ENCODE data around the gene ENO3. TPM values are rescaled to one million over a fixed set of nuclear protein-coding genes. Genes with fewer than 3 reads are reported as not detected.

ENO3 gene
- total and polyA plus RNA-seq, 10 of the 15 experiments (the other 5 are each of a cell fraction or from before 2014, with no cell fraction given) = 6.8 to 28.4 (median 17.0) TPM

DNA sequence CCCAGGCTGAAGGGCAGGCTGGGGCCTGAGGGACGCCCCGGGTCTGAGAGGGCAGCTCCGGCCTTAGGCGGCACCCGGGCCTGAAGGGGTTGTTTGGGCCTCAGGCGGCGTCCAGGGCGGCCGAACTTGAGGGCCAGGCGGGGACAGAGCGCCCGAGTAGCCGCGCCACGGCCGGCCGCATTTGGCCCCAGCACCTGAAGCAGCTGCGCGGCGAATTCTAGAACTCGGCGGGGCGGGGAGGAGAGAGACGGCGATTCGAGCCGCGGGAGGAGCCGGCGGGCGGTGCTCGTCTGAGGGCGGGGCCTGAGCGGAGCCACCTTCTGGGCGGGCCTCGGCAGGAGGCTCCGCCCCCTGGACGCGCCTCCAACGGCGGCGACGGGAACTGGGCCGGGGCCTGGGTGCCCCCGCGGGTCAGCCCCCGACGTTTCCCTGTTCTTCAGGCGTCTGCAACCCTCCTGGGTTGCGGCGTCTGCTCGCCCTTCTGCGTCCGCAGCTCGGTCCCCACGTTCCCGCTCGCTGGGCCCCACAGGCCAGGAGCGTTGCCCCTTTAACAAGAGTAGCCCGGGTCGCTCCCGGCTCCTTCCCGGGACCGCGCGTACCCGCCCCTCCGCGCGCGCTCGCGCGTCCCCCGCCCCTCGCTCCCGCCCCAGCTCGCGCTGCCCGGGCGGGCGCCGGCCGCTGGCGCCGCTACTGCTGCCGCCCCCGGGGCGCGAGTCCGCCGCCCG, 46.5 kb downstream of the ENO3 start, which contains the start of the genes INCA1 and KIF1C (continued):
- TF ChIP-seq, protein P1, sequence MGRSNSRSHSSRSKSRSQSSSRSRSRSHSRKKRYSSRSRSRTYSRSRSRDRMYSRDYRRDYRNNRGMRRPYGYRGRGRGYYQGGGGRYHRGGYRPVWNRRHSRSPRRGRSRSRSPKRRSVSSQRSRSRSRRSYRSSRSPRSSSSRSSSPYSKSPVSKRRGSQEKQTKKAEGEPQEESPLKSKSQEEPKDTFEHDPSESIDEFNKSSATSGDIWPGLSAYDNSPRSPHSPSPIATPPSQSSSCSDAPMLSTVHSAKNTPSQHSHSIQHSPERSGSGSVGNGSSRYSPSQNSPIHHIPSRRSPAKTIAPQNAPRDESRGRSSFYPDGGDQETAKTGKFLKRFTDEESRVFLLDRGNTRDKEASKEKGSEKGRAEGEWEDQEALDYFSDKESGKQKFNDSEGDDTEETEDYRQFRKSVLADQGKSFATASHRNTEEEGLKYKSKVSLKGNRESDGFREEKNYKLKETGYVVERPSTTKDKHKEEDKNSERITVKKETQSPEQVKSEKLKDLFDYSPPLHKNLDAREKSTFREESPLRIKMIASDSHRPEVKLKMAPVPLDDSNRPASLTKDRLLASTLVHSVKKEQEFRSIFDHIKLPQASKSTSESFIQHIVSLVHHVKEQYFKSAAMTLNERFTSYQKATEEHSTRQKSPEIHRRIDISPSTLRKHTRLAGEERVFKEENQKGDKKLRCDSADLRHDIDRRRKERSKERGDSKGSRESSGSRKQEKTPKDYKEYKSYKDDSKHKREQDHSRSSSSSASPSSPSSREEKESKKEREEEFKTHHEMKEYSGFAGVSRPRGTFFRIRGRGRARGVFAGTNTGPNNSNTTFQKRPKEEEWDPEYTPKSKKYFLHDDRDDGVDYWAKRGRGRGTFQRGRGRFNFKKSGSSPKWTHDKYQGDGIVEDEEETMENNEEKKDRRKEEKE (IDR thresholded peaks at IDR 0.05) = no peak
- TF ChIP-seq SUPT20H (IDR thresholded peaks at IDR 0.05; ENCODE audit: borderline replicate concordance, control insufficient read depth, low read depth, low read length) (no peak), CREM (IDR thresholded peaks at IDR 0.05; ENCODE audit: low read depth) (no peak), MEF2A (IDR thresholded peaks at IDR 0.05; ENCODE audit: insufficient read depth, low read depth, low read length) (no peak), HDAC6 (IDR thresholded peaks at IDR 0.05; ENCODE audit: unreplicated experiment) (no peak), TCF3 (IDR thresholded peaks at IDR 0.05; ENCODE audit: borderline replicate concordance, insufficient read depth, low read depth, low read length) (0 out of 2 replicates have a peak, but pooled peaks have one; percentile 18), GABPA (IDR thresholded peaks at IDR 0.05; ENCODE audit: low read depth) (no peak), CREB1 (IDR thresholded peaks at IDR 0.05; ENCODE audit: low read depth) (peak; percentile 49; the same call in 1 of the 2 replicates), ASH2L (IDR thresholded peaks at IDR 0.05; ENCODE audit: borderline replicate concordance, low read depth) (0 out of 2 replicates have a peak, but pooled peaks have one; percentile 14), JUND (IDR thresholded peaks at IDR 0.05; ENCODE audit: low read depth, low read length) (0 out of 2 replicates have a peak, but pooled peaks have one; percentile 35), SREBF1 (IDR thresholded peaks at IDR 0.05; ENCODE audit: low read length) (no peak)
- TF ChIP-seq, protein P2, sequence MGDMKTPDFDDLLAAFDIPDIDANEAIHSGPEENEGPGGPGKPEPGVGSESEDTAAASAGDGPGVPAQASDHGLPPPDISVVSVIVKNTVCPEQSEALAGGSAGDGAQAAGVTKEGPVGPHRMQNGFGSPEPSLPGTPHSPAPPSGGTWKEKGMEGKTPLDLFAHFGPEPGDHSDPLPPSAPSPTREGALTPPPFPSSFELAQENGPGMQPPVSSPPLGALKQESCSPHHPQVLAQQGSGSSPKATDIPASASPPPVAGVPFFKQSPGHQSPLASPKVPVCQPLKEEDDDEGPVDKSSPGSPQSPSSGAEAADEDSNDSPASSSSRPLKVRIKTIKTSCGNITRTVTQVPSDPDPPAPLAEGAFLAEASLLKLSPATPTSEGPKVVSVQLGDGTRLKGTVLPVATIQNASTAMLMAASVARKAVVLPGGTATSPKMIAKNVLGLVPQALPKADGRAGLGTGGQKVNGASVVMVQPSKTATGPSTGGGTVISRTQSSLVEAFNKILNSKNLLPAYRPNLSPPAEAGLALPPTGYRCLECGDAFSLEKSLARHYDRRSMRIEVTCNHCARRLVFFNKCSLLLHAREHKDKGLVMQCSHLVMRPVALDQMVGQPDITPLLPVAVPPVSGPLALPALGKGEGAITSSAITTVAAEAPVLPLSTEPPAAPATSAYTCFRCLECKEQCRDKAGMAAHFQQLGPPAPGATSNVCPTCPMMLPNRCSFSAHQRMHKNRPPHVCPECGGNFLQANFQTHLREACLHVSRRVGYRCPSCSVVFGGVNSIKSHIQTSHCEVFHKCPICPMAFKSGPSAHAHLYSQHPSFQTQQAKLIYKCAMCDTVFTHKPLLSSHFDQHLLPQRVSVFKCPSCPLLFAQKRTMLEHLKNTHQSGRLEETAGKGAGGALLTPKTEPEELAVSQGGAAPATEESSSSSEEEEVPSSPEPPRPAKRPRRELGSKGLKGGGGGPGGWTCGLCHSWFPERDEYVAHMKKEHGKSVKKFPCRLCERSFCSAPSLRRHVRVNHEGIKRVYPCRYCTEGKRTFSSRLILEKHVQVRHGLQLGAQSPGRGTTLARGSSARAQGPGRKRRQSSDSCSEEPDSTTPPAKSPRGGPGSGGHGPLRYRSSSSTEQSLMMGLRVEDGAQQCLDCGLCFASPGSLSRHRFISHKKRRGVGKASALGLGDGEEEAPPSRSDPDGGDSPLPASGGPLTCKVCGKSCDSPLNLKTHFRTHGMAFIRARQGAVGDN (IDR thresholded peaks at IDR 0.05) = 0 out of 2 replicates have a peak, but pooled peaks have one; percentile 52
- TF ChIP-seq, protein P3, sequence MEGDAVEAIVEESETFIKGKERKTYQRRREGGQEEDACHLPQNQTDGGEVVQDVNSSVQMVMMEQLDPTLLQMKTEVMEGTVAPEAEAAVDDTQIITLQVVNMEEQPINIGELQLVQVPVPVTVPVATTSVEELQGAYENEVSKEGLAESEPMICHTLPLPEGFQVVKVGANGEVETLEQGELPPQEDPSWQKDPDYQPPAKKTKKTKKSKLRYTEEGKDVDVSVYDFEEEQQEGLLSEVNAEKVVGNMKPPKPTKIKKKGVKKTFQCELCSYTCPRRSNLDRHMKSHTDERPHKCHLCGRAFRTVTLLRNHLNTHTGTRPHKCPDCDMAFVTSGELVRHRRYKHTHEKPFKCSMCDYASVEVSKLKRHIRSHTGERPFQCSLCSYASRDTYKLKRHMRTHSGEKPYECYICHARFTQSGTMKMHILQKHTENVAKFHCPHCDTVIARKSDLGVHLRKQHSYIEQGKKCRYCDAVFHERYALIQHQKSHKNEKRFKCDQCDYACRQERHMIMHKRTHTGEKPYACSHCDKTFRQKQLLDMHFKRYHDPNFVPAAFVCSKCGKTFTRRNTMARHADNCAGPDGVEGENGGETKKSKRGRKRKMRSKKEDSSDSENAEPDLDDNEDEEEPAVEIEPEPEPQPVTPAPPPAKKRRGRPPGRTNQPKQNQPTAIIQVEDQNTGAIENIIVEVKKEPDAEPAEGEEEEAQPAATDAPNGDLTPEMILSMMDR (IDR thresholded peaks at IDR 0.05 in 2 of 3, conservative IDR thresholded peaks at IDR 0.05 in 1 of 3; ENCODE audit: control insufficient read depth in 2 of 3, extremely low read depth in 1 of 3, insufficient read depth in 1 of 3, low read depth in 3 of 3, low read length in 3 of 3) = no peak
- TF ChIP-seq, protein P4, sequence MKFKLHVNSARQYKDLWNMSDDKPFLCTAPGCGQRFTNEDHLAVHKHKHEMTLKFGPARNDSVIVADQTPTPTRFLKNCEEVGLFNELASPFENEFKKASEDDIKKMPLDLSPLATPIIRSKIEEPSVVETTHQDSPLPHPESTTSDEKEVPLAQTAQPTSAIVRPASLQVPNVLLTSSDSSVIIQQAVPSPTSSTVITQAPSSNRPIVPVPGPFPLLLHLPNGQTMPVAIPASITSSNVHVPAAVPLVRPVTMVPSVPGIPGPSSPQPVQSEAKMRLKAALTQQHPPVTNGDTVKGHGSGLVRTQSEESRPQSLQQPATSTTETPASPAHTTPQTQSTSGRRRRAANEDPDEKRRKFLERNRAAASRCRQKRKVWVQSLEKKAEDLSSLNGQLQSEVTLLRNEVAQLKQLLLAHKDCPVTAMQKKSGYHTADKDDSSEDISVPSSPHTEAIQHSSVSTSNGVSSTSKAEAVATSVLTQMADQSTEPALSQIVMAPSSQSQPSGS (IDR thresholded peaks at IDR 0.05; ENCODE audit: low read length) = no peak
- TF ChIP-seq, protein P5, sequence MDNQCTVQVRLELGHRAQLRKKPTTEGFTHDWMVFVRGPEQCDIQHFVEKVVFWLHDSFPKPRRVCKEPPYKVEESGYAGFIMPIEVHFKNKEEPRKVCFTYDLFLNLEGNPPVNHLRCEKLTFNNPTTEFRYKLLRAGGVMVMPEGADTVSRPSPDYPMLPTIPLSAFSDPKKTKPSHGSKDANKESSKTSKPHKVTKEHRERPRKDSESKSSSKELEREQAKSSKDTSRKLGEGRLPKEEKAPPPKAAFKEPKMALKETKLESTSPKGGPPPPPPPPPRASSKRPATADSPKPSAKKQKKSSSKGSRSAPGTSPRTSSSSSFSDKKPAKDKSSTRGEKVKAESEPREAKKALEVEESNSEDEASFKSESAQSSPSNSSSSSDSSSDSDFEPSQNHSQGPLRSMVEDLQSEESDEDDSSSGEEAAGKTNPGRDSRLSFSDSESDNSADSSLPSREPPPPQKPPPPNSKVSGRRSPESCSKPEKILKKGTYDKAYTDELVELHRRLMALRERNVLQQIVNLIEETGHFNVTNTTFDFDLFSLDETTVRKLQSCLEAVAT (IDR thresholded peaks at IDR 0.05) = no peak
